SK-N-MC (cell line): ENCODE data around the gene NUDT9.
"Not testable (repeated sequence)": the region's sequence is repeated elsewhere in the genome, so short reads cannot be mapped to it uniquely, and the experiment has no call there.

ENCODE experiments used
- DNase-seq: peaks from one replicate; pipeline ENCODE4 v3.0.0-alpha.2; 2011; ENCODE audit warnings: low read depth, low spot score
- H3K27ac ChIP-seq: fragments of 200-600 bp; sonication (generic); 2 replicates; pipeline ENCODE4 v1.5.1; 2016; ENCODE audit warnings: mixed run types
- H3K36me3 ChIP-seq: fragments of 200-600 bp; sonication (generic); 2 replicates; pipeline ENCODE4 v1.6.1; 2017; ENCODE audit warnings: antibody characterized with exemption, low read length, mixed read lengths; ENCODE audit not compliant: insufficient read depth
- H3K4me3 ChIP-seq: fragments of 200-600 bp; sonication (generic); 2 replicates; pipeline ENCODE4 v1.5.1; 2016
- H3K9ac ChIP-seq: fragments of 200-600 bp; sonication (generic); 2 replicates; pipeline ENCODE4 v1.8.0; 2017; ENCODE audit warnings: mixed run types, mixed read lengths; ENCODE audit not compliant: insufficient read length
- H3K9me3 ChIP-seq: fragments of 200-600 bp; sonication (generic); 2 replicates; pipeline ENCODE4 v1.6.1; 2017; ENCODE audit warnings: low read depth, mild to moderate bottlenecking, antibody characterized with exemption, low read length, moderate library complexity, mixed read lengths
- EZH2 ChIP-seq: fragments of 200-600 bp; sonication (generic); IDR thresholded peaks from one replicate; pipeline ENCODE4 v1.6.1; 2017; ENCODE audit warnings: antibody characterized with exemption
- FOXP2 ChIP-seq: optimal IDR thresholded peaks from 2 replicates; pipeline ENCODE3; 2011; ENCODE audit warnings: mild to moderate bottlenecking, moderate library complexity; ENCODE audit not compliant: insufficient read depth; ENCODE audit errors: extremely low read length, control extremely low read depth
- POLR2AphosphoS5 ChIP-seq: IDR thresholded peaks from 2 replicates; pipeline ENCODE4 v1.6.1; 2012; ENCODE audit warnings: mild to moderate bottlenecking, low read depth, low read length, borderline replicate concordance

Gene NUDT9

GRCh38 chr4:87430038-87430437, 7.7 kb downstream of the NUDT9 start:
- H3K27ac ChIP-seq = no peak overlapping the region

GRCh38 chr4:87433342-87433741, 11.0 kb downstream of the NUDT9 start:
- TF ChIP-seq EZH2 (no peak), FOXP2 (no peak), POLR2AphosphoS5 (no peak)
- no peak overlapping the region for H3K9ac ChIP-seq
- H3K27ac ChIP-seq = no peak overlapping the region
- peaks cover 25% of the 10 kb centered on the region for H3K36me3 ChIP-seq
- H3K4me3 ChIP-seq = no peak overlapping the region
- no peaks in the 10 kb centered on the region for H3K9me3 ChIP-seq
- no peak for DNase-seq

More at GRCh38 chr4:87430038-87430437, 7.7 kb downstream of the NUDT9 start:
- H3K36me3 ChIP-seq = peaks cover 2% of the 10 kb centered on the region
- DNase-seq = no peak
- TF ChIP-seq EZH2 = no peak
- TF ChIP-seq POLR2AphosphoS5 = no peak
- TF ChIP-seq FOXP2 = no peak
- H3K9me3 ChIP-seq = no peaks in the 10 kb centered on the region
- no peak overlapping the region for H3K9ac ChIP-seq
- no peak overlapping the region for H3K4me3 ChIP-seq

GRCh38 chr4:87442889-87443288, 20.5 kb downstream of the NUDT9 start:
- H3K27ac ChIP-seq = no peak overlapping the region
- no peaks in the 10 kb centered on the region for H3K9me3 ChIP-seq
- peaks cover 60% of the 10 kb centered on the region for H3K36me3 ChIP-seq
- no peak for DNase-seq
- H3K9ac ChIP-seq = no peak overlapping the region
- no peak for TF ChIP-seq POLR2AphosphoS5
- no peak for TF ChIP-seq EZH2
- TF ChIP-seq FOXP2 = no peak
- H3K4me3 ChIP-seq = no peak overlapping the region

GRCh38 chr4:87444741-87445140, 22.4 kb downstream of the NUDT9 start:
- peaks cover 54% of the 10 kb centered on the region for H3K36me3 ChIP-seq
- no peak for TF ChIP-seq POLR2AphosphoS5
- H3K9ac ChIP-seq = no peak overlapping the region
- no peak for DNase-seq
- no peak overlapping the region for H3K4me3 ChIP-seq
- no peaks in the 10 kb centered on the region for H3K9me3 ChIP-seq
- no peak overlapping the region for H3K27ac ChIP-seq

GRCh38 chr4:87445964-87446363, 23.6 kb downstream of the NUDT9 start:
- H3K9me3 ChIP-seq = no peaks in the 10 kb centered on the region
- peaks cover 59% of the 10 kb centered on the region for H3K36me3 ChIP-seq
- DNase-seq = no peak
- no peak overlapping the region for H3K4me3 ChIP-seq
- H3K27ac ChIP-seq = no peak overlapping the region
- H3K9ac ChIP-seq = no peak overlapping the region
- TF ChIP-seq EZH2 = no peak
- no peak for TF ChIP-seq FOXP2
- no peak for TF ChIP-seq POLR2AphosphoS5

GRCh38 chr4:87446375-87446774, 24.0 kb downstream of the NUDT9 start:
- H3K4me3 ChIP-seq, H3K9ac ChIP-seq, H3K27ac ChIP-seq, DNase-seq, H3K9me3 ChIP-seq: not testable (repeated sequence)
- H3K36me3 ChIP-seq = peaks cover 62% of the 10 kb centered on the region

GRCh38 chr4:87451537-87451936, 29.2 kb downstream of the NUDT9 start:
- no peak overlapping the region for H3K9ac ChIP-seq
- H3K36me3 ChIP-seq = peaks cover 35% of the 10 kb centered on the region
- DNase-seq = no peak
- H3K9me3 ChIP-seq = no peaks in the 10 kb centered on the region
- TF ChIP-seq POLR2AphosphoS5 (no peak), EZH2 (no peak), FOXP2 (no peak)
- no peak overlapping the region for H3K4me3 ChIP-seq
- H3K27ac ChIP-seq = no peak overlapping the region

GRCh38 chr4:87458913-87459312, 36.5 kb downstream of the NUDT9 start:
- Histone ChIP-seq H3K9ac (no peak overlapping the region), H3K27ac (no peak overlapping the region), H3K4me3 (no peak overlapping the region), H3K9me3 (no peaks in the 10 kb centered on the region), H3K36me3 (peaks cover 25% of the 10 kb centered on the region)
- no peak for DNase-seq
- TF ChIP-seq FOXP2 = no peak
- no peak for TF ChIP-seq POLR2AphosphoS5
- no peak for TF ChIP-seq EZH2

- Histone ChIP-seq H3K36me3 (peaks cover 18% of the 10 kb centered on the region), H3K9me3 (no peaks in the 10 kb centered on the region), H3K9ac (no peak overlapping the region), H3K27ac (no peak overlapping the region), H3K4me3 (no peak overlapping the region)
- no peak for DNase-seq
- TF ChIP-seq POLR2AphosphoS5 = no peak
- no peak for TF ChIP-seq EZH2
- TF ChIP-seq FOXP2 = no peak
These were observed 38.9 kb downstream of the NUDT9 start for GRCh38 chr4:87461281-87461700.
